Mucosa of rectum (tissue), 2 donors: ENCODE results near the gene SNX15.
"Not testable (repeated sequence)": the region's sequence is repeated elsewhere in the genome, so short reads cannot be mapped to it uniquely, and the experiment has no call there.

Experiments
- H3K27ac ChIP-seq, 2 donors: one replicate each; pipeline ENCODE4 v1.7.0; 2013; ENCODE audit warnings: inconsistent platforms in 2 of 2, low read depth in 2 of 2, low read length in 2 of 2
- H3K27me3 ChIP-seq, 2 donors: one replicate each; pipeline ENCODE4 v1.7.0; 2013; ENCODE audit warnings: low read length in 2 of 2; ENCODE audit not compliant: control insufficient read depth in 2 of 2, insufficient read depth in 2 of 2
- H3K36me3 ChIP-seq, 2 donors: one replicate each; pipeline ENCODE4 v1.7.0; 2013; ENCODE audit warnings: low read length in 2 of 2; ENCODE audit not compliant: control insufficient read depth in 2 of 2, insufficient read depth in 2 of 2
- H3K4me1 ChIP-seq, 2 donors: one replicate each; pipeline ENCODE4 v1.7.0; 2013; ENCODE audit warnings: low read length in 2 of 2, mild to moderate bottlenecking in 1 of 2; ENCODE audit not compliant: control insufficient read depth in 2 of 2, insufficient read depth in 2 of 2
- H3K4me3 ChIP-seq, 2 donors: one replicate each; pipeline ENCODE4 v1.7.0; 2013; ENCODE audit warnings: low read length in 2 of 2
- H3K9ac ChIP-seq, 2 donors: one replicate each; pipeline ENCODE4 v1.7.0; 2013; ENCODE audit warnings: low read length in 2 of 2, low read depth in 1 of 2, mild to moderate bottlenecking in 1 of 2
- H3K9me3 ChIP-seq, 2 donors: one replicate each; pipeline ENCODE4 v1.7.0; 2013; ENCODE audit warnings: low read length in 2 of 2; ENCODE audit not compliant: control insufficient read depth in 2 of 2
- donor health status: healthy.
- donor health status: Normal muscosa, but diverticular disease.

Gene SNX15

DNA sequence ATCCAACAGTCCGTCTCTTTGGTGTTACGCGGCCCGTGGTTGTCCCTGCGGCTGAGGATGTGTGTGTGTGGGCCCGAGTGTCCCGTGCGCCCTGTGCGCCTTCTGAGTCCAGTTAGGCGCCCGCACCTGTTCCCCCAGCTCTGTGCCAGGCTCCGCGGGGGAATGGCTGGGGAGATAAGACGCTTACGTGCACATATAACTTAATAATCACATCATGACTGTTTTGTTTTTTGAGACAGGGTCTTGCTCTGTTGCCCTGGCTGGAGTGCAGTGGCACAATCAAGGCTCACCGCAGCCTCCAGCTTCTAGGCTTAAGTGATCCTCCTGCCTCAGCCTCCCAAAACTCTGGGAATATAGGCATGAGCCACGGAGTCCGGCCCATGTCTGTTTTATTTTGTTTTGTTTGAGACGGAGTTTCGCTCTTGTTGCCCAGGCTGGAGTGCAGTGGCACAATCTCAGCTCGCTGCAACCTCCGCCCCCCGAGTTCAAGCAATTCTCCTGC is 12.5 kb upstream of the SNX15 start:
- peaks cover under 1 to 11% of the 10 kb centered on the region in 2 donors for H3K36me3 ChIP-seq
- H3K27me3 ChIP-seq: no peaks in the 10 kb centered on the region
- peaks cover 14 to 15% of the 10 kb centered on the region in 2 donors for H3K4me1 ChIP-seq
- H3K4me3 ChIP-seq: peak overlapping the region; percentile 78 to 94
- peak overlapping the region; percentile 99 to 100 for H3K27ac ChIP-seq
- no peaks in the 10 kb centered on the region for H3K9me3 ChIP-seq
- H3K9ac ChIP-seq: peak overlapping the region; percentile 95 to 99

DNA sequence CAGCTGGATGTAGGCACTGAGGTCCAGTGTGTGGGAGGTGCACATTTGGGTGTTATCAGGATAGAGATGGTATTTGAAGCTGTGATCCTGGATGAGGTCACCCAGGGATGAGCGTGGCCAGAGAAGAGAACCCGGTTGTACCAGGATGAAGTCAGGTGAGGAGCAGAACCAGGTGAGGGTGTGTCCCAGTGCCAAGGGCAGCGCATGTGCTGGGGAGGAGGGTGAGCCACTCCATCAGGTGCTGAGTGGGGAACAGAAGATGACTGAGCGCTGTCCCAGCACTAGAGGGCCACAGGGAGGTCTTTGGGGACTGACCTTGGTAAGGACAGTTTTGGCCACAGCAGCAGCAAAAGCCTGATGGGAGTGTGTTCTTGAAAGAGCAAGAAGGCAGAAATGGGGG is 10.5 kb upstream of the SNX15 start:
- H3K4me1 ChIP-seq: peaks cover 14 to 15% of the 10 kb centered on the region in 2 donors
- H3K27me3 ChIP-seq: no peaks in the 10 kb centered on the region
- no peaks in the 10 kb centered on the region for H3K9me3 ChIP-seq
- peaks cover 4 to 25% of the 10 kb centered on the region in 2 donors for H3K36me3 ChIP-seq
- H3K4me3 ChIP-seq: no peak overlapping the region
- no peak overlapping the region for H3K9ac ChIP-seq
- no peak overlapping the region for H3K27ac ChIP-seq

- Histone ChIP-seq H3K9me3 (no peaks in the 10 kb centered on the region), H3K27ac (no peak overlapping the region), H3K9ac (no peak overlapping the region), H3K4me1 (peaks cover 12 to 14% of the 10 kb centered on the region in 2 donors), H3K27me3 (no peaks in the 10 kb centered on the region), H3K36me3 (peaks cover 4 to 26% of the 10 kb centered on the region in 2 donors), H3K4me3 (no peak overlapping the region)
Measured at GRCh38 chr11:65017937-65018336, 9.3 kb upstream of the SNX15 start.

- H3K4me3 ChIP-seq: no peak overlapping the region
- H3K27ac ChIP-seq: no peak overlapping the region
- peaks cover 4 to 26% of the 10 kb centered on the region in 2 donors for H3K36me3 ChIP-seq
- no peaks in the 10 kb centered on the region for H3K9me3 ChIP-seq
- no peak overlapping the region for H3K9ac ChIP-seq
- H3K4me1 ChIP-seq: peaks cover 4 to 12% of the 10 kb centered on the region in 2 donors
- H3K27me3 ChIP-seq: no peaks in the 10 kb centered on the region
Measured at GRCh38 chr11:65019824-65020223, 7.4 kb upstream of the SNX15 start.

DNA sequence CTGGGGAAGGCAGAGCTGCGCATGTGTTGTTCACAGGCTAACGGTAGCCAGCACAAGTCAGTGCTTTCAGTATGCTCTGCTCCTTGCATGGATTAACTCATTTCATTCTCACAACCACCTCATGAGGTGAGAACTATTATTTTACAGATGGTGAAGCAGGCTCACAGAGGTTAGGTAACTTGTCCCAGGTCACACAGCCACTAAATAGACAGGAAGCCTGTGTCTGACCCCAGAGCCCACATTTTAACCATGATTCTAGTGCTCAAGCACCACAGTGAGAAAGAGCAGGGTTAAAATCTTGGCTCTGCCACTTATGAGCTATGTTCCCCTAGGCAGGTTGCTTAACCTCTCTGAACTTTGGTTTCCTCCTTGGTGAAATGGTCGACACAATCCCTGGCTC is 6.2 kb upstream of the SNX15 start:
- Histone ChIP-seq H3K4me1 (peaks cover 0 to 9% of the 10 kb centered on the region in 2 donors), H3K27me3 (no peaks in the 10 kb centered on the region), H3K36me3 (peaks cover 4 to 26% of the 10 kb centered on the region in 2 donors), H3K9me3 (no peaks in the 10 kb centered on the region), H3K9ac (no peak overlapping the region), H3K4me3 (no peak overlapping the region), H3K27ac (no peak overlapping the region)

- H3K27me3 ChIP-seq: no peaks in the 10 kb centered on the region
- H3K36me3 ChIP-seq: peaks cover 4 to 26% of the 10 kb centered on the region in 2 donors
Measured at GRCh38 chr11:65021509-65021908, 5.7 kb upstream of the SNX15 start.

DNA sequence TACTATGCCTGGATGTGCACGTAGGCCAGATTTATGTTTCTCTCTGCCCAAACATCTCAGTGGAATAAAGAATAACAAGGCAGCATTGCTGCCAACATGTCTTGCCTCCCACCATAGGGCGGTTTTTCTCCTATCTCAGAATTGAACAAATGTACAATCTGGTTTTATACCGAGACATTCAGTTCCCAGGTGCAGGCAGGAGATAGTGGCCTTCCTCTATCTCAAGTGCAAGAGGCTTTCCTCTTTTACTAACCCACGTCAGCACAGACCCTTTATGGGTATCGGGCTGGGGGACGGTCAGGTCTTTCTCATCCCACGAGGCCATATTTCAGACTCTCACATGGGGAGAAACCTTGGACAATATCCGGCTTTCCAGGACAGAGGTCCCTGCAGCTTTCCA is 3.7 kb upstream of the SNX15 start:
- Histone ChIP-seq H3K4me1 (peaks cover 9 to 21% of the 10 kb centered on the region in 2 donors), H3K36me3 (peaks cover 4 to 22% of the 10 kb centered on the region in 2 donors)
- H3K27me3 ChIP-seq, H3K9me3 ChIP-seq, H3K9ac ChIP-seq, H3K27ac ChIP-seq, H3K4me3 ChIP-seq: not testable (repeated sequence)

More at GRCh38 chr11:65021509-65021908, 5.7 kb upstream of the SNX15 start:
- Histone ChIP-seq H3K27ac (no peak overlapping the region), H3K4me1 (peaks cover 0 to 9% of the 10 kb centered on the region in 2 donors), H3K9me3 (no peaks in the 10 kb centered on the region), H3K4me3 (no peak overlapping the region), H3K9ac (no peak overlapping the region)

- Histone ChIP-seq H3K36me3 (peaks cover under 1 to 4% of the 10 kb centered on the region in 2 donors), H3K4me1 (peaks cover 9 to 21% of the 10 kb centered on the region in 2 donors), H3K9me3 (no peaks in the 10 kb centered on the region), H3K27me3 (no peaks in the 10 kb centered on the region), H3K27ac (peak overlapping the region; percentile 92 to 95), H3K4me3 (peak overlapping the region; percentile 85 to 86), H3K9ac (peak overlapping the region; percentile 10 to 72)
Measured at GRCh38 chr11:65026810-65027209, 429 bp upstream of the SNX15 start.

GRCh38 chr11:65032216-65032615 is 5.0 kb downstream of the SNX15 start:
- no peak overlapping the region for H3K9ac ChIP-seq
- no peak overlapping the region for H3K27ac ChIP-seq
- H3K4me3 ChIP-seq: no peak overlapping the region
- H3K9me3 ChIP-seq: no peaks in the 10 kb centered on the region
- H3K36me3 ChIP-seq: peaks cover 24 to 32% of the 10 kb centered on the region in 2 donors
- no peaks in the 10 kb centered on the region for H3K27me3 ChIP-seq
- peaks cover 5 to 6% of the 10 kb centered on the region in 2 donors for H3K4me1 ChIP-seq

GRCh38 chr11:65034423-65034822 is 7.2 kb downstream of the SNX15 start:
- Histone ChIP-seq H3K27me3 (no peaks in the 10 kb centered on the region), H3K36me3 (peaks cover 36 to 44% of the 10 kb centered on the region in 2 donors), H3K9me3 (no peaks in the 10 kb centered on the region), H3K9ac (no peak overlapping the region), H3K4me1 (no peaks in the 10 kb centered on the region), H3K27ac (no peak overlapping the region), H3K4me3 (no peak overlapping the region)
